Measurements from ENCODE around the gene BBS2. TPM values are rescaled to one million over a fixed set of nuclear protein-coding genes. Genes with fewer than 3 reads are reported as not detected.

Gene BBS2
- total RNA-seq, 1 experiment from 2014 or later = 36.4 TPM

GRCh38 chr16:56438038-56438437 is 81.8 kb downstream of the BBS2 start:
- Mint-ChIP-seq H3K9me3 (ENCODE audit: low read depth, unreplicated experiment) (no peaks in the 10 kb centered on the region), H3K27me3 (ENCODE audit: unreplicated experiment) (no peaks in the 10 kb centered on the region), H3K4me1 (ENCODE audit: low read depth, unreplicated experiment) (peaks cover 11% of the 10 kb centered on the region), H3K4me3 (ENCODE audit: low read depth, unreplicated experiment) (no peak overlapping the region), H3K27ac (ENCODE audit: unreplicated experiment) (no peak overlapping the region), H3K36me3 (ENCODE audit: insufficient read depth, unreplicated experiment) (peaks cover 51% of the 10 kb centered on the region)
- no peak for TF ChIP-seq CTCF (IDR thresholded peaks at IDR 0.05; ENCODE audit: unreplicated experiment)
- intact Hi-C loops (cut with micrococcal nuclease; ENCODE audit: unreplicated experiment) = no loop called here
- no peak for DNase-seq
- CTCF ChIA-PET = no interaction called here
- no TSS peak for BruUV-seq (replicated peaks)

GRCh38 chr16:56436258-56436657 is 83.6 kb downstream of the BBS2 start:
- intact Hi-C loops (cut with micrococcal nuclease; ENCODE audit: unreplicated experiment) = no loop called here
- no peaks in the 10 kb centered on the region for H3K27me3 Mint-ChIP-seq (ENCODE audit: unreplicated experiment)
- no peak overlapping the region for H3K27ac Mint-ChIP-seq (ENCODE audit: unreplicated experiment)
- no TSS peak for BruUV-seq (replicated peaks)
- H3K9me3 Mint-ChIP-seq (ENCODE audit: low read depth, unreplicated experiment) = no peaks in the 10 kb centered on the region
- DNase-seq = no peak
- H3K4me3 Mint-ChIP-seq (ENCODE audit: low read depth, unreplicated experiment) = no peak overlapping the region
- CTCF ChIA-PET = no interaction called here
- H3K36me3 Mint-ChIP-seq (ENCODE audit: insufficient read depth, unreplicated experiment) = peaks cover 55% of the 10 kb centered on the region
- no peak for TF ChIP-seq CTCF (IDR thresholded peaks at IDR 0.05; ENCODE audit: unreplicated experiment)
- H3K4me1 Mint-ChIP-seq (ENCODE audit: low read depth, unreplicated experiment) = peaks cover 11% of the 10 kb centered on the region

Other genes with a start within 250 kb of the BBS2 start
- gene AMFR, start 94.5 kb downstream of the BBS2 start, total RNA-seq (2022) = 108 and 116 TPM in 2 replicates
- 234 and 266 TPM in 2 replicates for gene NUDT21, start 68.7 kb downstream of the BBS2 start, total RNA-seq (2022)
- 59.6 and 60.6 TPM in 2 replicates for gene OGFOD1, start 68.5 kb downstream of the BBS2 start, total RNA-seq (2022)
- not detected in 2 replicates for gene MT4, start 45.0 kb upstream of the BBS2 start, total RNA-seq (2022)
- gene MT3, start 69.5 kb upstream of the BBS2 start, total RNA-seq (2022) = not detected in 2 replicates
- gene MT2A, start 88.6 kb upstream of the BBS2 start, total RNA-seq (2022) = 8.2 and 28.1 TPM in 2 replicates
- not detected in 2 replicates for gene MT1E, start 105.8 kb upstream of the BBS2 start, total RNA-seq (2022)
- not detected in 2 replicates for gene MT1M, start 112.6 kb upstream of the BBS2 start, total RNA-seq (2022)
- not detected in 2 replicates for gene MT1A, start 118.6 kb upstream of the BBS2 start, total RNA-seq (2022)
- gene MT1B, start 131.9 kb upstream of the BBS2 start, total RNA-seq (2022) = not detected in 2 replicates
- 2.6 and 7.7 TPM in 2 replicates for gene MT1F, start 137.9 kb upstream of the BBS2 start, total RNA-seq (2022)
- not detected in 2 replicates for gene MT1G, start 148.0 kb upstream of the BBS2 start, total RNA-seq (2022)
- gene MT1H, start 149.8 kb upstream of the BBS2 start, total RNA-seq (2022) = not detected in 2 replicates
- gene MT1X, start 162.4 kb upstream of the BBS2 start, total RNA-seq (2022) = 5.3 and 15.4 TPM in 2 replicates
- gene NUP93, start 210.1 kb upstream of the BBS2 start, total RNA-seq (2022) = 120 and 123 TPM in 2 replicates